Activated CD4-positive, alpha-beta T cell treated with anti-CD3 and anti-CD28 coated beads for 1 hour (primary cell): ENCODE results near the gene RNF220.

Source experiments
- DNase-seq: peaks from one replicate; pipeline ENCODE4 v3.0.0-alpha.2; 2020

The RNF220 gene

GRCh38 chr1:44407430-44408211 lies 2.6 kb downstream of the RNF220 start:
- no peak for DNase-seq

GRCh38 chr1:44408212-44408582 lies 3.1 kb downstream of the RNF220 start:
- no peak for DNase-seq

GRCh38 chr1:44408632-44409602 lies 3.9 kb downstream of the RNF220 start:
- peak; percentile 8 for DNase-seq

GRCh38 chr1:44409757-44410156 lies 4.7 kb downstream of the RNF220 start:
- no peak for DNase-seq

- DNase-seq, result no peak
Measured at GRCh38 chr1:44411861-44412260, 6.8 kb downstream of the RNF220 start.

GRCh38 chr1:44412601-44413000 lies 7.5 kb downstream of the RNF220 start:
- DNase-seq, result no peak

- DNase-seq, result no peak
Measured at GRCh38 chr1:44413740-44414139, 8.7 kb downstream of the RNF220 start.

GRCh38 chr1:44415013-44415412 lies 10.0 kb downstream of the RNF220 start:
- DNase-seq, result no peak

- no peak for DNase-seq
Measured at GRCh38 chr1:44416408-44416807, 11.4 kb downstream of the RNF220 start.

GRCh38 chr1:44417351-44418021 lies 12.4 kb downstream of the RNF220 start:
- no peak for DNase-seq

GRCh38 chr1:44418022-44418673 lies 13.1 kb downstream of the RNF220 start:
- no peak for DNase-seq

- no peak for DNase-seq
Measured at GRCh38 chr1:44419901-44420300, 14.8 kb downstream of the RNF220 start.

- DNase-seq, result no peak
Measured at GRCh38 chr1:44420535-44420934, 15.5 kb downstream of the RNF220 start.

GRCh38 chr1:44421446-44421884 lies 16.4 kb downstream of the RNF220 start:
- DNase-seq, result no peak

GRCh38 chr1:44422161-44422560 lies 17.1 kb downstream of the RNF220 start:
- DNase-seq, result no peak

- DNase-seq, result no peak
Measured at GRCh38 chr1:44423591-44424537, 18.8 kb downstream of the RNF220 start.

- no peak for DNase-seq
Measured at GRCh38 chr1:44424747-44425146, 19.7 kb downstream of the RNF220 start.

- no peak for DNase-seq
Measured at GRCh38 chr1:44425341-44426082, 20.5 kb downstream of the RNF220 start.

- DNase-seq, result no peak
Measured at GRCh38 chr1:44431861-44432260, 26.8 kb downstream of the RNF220 start.

GRCh38 chr1:44433209-44433608 lies 28.2 kb downstream of the RNF220 start:
- no peak for DNase-seq
